Mesenteric fat pad (tissue), 1 donor: ENCODE data around the gene ZC3H8. TPM values are rescaled to one million over a fixed set of nuclear protein-coding genes. Genes with fewer than 3 reads are reported as not detected.
A peak's percentile ranks its signal among the peaks of the same experiment; 100 is the strongest.

Source experiments
- DNase-seq: peaks from one replicate; pipeline ENCODE4 v3.0.0-alpha.2; 2020; ENCODE audit warnings: low spot score
- total RNA-seq: library from RNA; stranded (reverse); fragmentation: NEBNext Ultra II Directional; extraction: Animal tissue kit (Norgen Biotek cat#: 25700); gene quantifications from one replicate; pipeline ENCODE4 v1.2.1, GENCODE V29; 2021
- donor health status: DM: yes; HTN: yes; CAD: no.

The ZC3H8 gene
- total RNA-seq, 1 donor from 2014 or later: 5.3 TPM

DNA sequence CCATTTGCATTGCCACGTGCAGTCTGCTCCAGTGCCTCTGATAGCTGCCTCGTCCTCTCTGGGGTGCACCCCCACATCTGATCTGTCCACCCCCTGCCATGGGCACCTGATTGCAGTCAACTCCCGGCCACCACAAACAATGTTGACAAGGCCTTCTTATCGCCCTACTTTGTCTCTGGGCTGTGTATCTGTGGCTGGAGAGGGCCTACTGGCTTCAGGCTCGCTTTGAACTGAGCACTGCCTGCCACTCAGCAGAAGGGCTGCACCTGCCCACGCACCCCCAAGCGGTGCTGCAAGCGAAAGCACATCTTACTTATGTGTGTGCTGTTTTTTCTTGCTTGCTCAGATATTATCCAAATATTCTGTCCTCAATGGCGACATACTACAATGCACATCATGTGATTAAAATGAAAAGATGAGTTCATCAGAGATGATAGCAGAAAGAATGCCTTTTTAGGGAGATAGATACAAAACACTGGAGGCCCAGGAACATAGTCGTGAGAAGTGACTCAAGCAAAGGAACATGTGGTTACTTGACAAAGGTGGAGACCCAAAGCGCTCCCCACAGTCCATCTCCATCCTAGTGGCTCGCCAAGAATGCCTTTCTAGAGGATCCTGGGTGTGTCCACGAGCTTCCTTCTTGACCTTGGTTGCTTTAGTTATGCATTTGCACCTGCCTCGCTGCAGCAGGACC is 87.9 kb downstream of the ZC3H8 start:
- DNase-seq: peak; percentile 37

DNA sequence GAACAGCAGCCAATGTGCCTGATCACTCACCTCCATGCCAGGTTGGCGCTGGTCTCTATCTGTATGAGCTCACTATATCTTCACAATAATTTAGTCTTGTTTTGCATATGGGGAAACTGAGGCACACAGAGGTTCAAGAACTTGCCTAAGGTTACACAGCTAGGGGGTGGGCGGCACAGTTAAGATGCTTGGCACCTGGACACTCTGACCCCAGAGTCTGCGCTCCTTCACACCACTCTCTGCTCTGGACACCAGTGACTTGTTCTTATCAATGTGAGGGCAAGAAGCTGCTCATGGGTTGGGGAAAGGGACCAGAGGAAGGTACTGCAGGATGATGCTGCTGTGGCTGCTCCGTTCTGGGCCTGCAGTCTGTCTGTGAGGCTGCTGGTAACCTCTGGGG is 89.5 kb downstream of the ZC3H8 start:
- DNase-seq: peak; percentile 24

DNA sequence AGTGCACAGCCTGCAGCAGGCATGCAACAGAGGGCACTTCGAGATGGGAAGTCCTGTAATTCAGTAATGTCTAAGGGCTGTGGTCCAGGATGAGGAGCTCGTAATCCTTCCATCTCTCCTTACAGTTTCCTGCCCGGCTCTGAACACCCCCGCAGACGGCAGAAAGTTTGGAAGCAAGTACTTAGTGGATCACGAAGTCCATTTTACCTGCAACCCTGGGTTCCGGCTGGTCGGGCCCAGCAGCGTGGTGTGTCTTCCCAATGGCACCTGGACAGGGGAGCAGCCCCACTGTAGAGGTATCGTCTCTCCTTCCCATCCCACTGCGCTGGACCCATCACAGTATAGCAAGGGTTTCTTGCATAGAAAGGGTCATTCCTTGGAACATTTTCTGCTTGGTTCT is 90.0 kb downstream of the ZC3H8 start:
- DNase-seq: peak; percentile 68

DNA sequence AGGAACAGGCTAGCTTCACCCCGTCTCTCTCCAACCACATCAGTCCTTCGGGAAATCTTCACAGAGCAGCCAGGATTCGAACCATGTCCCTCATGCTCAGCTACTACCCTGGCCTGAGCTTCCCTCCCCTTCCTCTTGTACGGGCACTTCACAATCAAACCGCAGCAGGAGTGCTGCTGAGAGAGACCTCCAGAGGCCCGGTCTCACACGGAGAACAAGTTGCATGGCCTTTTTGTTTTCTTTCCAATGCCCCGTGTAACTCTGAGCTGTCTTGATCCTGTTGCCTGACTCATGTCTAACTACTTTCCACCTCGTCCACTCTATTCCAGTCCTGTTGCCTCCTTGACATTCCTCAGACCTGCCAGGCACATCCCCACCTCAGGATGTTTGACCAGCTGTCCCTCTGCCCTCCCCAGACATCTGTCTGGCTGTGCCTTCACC is 91.3 kb downstream of the ZC3H8 start:
- peak; percentile 57 for DNase-seq

DNA sequence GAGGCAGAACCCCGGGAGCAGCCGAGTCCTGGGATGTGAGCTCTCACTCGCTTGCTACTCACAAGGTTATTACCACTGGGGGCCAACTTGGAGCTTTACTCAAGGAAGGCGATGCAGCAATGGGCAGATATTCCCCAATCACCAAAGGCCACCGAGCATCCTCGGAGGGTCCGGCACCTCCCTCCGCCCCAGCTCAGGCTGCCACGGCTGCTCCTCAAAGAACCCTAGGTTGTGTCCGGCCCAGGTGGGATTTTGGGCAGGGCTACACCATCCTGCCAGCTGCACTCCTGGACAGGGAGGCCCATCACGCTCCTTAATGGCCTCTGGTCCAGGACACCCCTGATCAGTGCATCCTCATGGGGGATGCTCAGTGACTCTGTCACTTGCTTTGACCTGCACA is 91.9 kb downstream of the ZC3H8 start:
- peak; percentile 73 for DNase-seq

DNA sequence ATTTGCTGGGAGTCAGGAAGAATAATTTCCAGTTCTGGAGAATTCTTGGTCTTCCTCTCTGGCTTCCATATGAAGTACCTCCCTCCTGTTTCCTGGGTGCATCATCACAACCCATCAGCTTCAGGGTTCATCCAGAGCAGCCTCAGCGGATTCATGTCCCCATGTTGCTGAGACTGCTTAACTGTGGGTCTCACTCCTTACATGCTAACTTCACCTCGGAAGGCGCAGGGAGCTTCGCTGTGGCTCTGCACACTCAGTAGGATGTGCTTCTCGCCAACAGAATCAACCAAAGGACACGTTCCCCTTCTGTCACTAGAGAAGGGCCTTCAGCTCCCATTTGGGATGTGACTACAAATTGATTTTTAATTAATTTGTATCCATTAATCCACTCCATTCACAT is 92.5 kb downstream of the ZC3H8 start:
- peak; percentile 39 for DNase-seq

Other genes with a start within 250 kb of the ZC3H8 start
- 25.2 TPM for gene TMEM87B, start 199.8 kb downstream of the ZC3H8 start, total RNA-seq
- gene FBLN7, start 116.7 kb downstream of the ZC3H8 start, total RNA-seq: 5.3 TPM
- gene ZC3H6, start 20.6 kb upstream of the ZC3H8 start, total RNA-seq: 8.8 TPM
- gene RGPD8, start 178.6 kb upstream of the ZC3H8 start, total RNA-seq: 21.6 TPM
- gene TTL, start 227.1 kb upstream of the ZC3H8 start, total RNA-seq: 40.0 TPM